SK-N-MC (cell line): ENCODE data around the gene AHRR.
"Not testable (repeated sequence)": the region's sequence is repeated elsewhere in the genome, so short reads cannot be mapped to it uniquely, and the experiment has no call there.

Experiments used
- DNase-seq: peaks from one replicate; pipeline ENCODE4 v3.0.0-alpha.2; 2011; ENCODE audit warnings: low read depth, low spot score
- H3K27ac ChIP-seq: fragments of 200-600 bp; sonication (generic); 2 replicates; pipeline ENCODE4 v1.5.1; 2016; ENCODE audit warnings: mixed run types
- H3K36me3 ChIP-seq: fragments of 200-600 bp; sonication (generic); 2 replicates; pipeline ENCODE4 v1.6.1; 2017; ENCODE audit warnings: antibody characterized with exemption, low read length, mixed read lengths; ENCODE audit not compliant: insufficient read depth
- H3K4me3 ChIP-seq: fragments of 200-600 bp; sonication (generic); 2 replicates; pipeline ENCODE4 v1.5.1; 2016
- H3K9ac ChIP-seq: fragments of 200-600 bp; sonication (generic); 2 replicates; pipeline ENCODE4 v1.8.0; 2017; ENCODE audit warnings: mixed run types, mixed read lengths; ENCODE audit not compliant: insufficient read length
- H3K9me3 ChIP-seq: fragments of 200-600 bp; sonication (generic); 2 replicates; pipeline ENCODE4 v1.6.1; 2017; ENCODE audit warnings: low read depth, mild to moderate bottlenecking, antibody characterized with exemption, low read length, moderate library complexity, mixed read lengths
- EZH2 ChIP-seq: fragments of 200-600 bp; sonication (generic); IDR thresholded peaks from one replicate; pipeline ENCODE4 v1.6.1; 2017; ENCODE audit warnings: antibody characterized with exemption
- POLR2AphosphoS5 ChIP-seq: IDR thresholded peaks from 2 replicates; pipeline ENCODE4 v1.6.1; 2012; ENCODE audit warnings: mild to moderate bottlenecking, low read depth, low read length, borderline replicate concordance

The AHRR gene

DNA sequence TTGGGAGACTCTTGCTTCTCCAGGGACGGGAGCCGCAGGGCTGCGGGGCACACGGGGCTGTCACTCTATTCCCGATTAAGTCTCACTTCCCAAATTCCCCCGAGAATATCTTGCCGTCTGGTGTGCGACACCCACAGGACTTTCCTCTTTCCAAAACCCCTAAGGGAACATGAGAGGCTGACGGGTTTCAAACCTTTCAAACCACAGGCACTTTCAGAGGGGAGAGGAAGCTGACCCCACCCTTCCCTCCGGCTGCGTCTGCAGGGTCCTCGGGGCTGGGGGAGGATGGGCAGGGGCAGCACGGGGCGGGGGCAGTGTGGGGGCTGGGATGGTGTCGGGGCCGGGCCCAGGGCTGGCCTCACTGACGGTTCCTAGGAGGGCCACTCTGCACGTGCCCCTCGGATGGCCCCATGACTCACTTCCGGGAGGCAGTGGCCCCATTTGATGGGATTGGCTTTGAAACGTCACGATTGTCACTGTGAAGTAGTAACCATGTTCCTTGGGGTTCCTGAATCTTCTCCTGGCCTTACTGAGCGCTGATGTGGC, 164.5 kb downstream of the AHRR start:
- Histone ChIP-seq H3K9me3 (no peaks in the 10 kb centered on the region), H3K27ac (no peak overlapping the region), H3K36me3 (no peaks in the 10 kb centered on the region), H3K9ac (no peak overlapping the region), H3K4me3 (no peak overlapping the region)
- TF ChIP-seq EZH2 (no peak), POLR2AphosphoS5 (no peak)
- no peak for DNase-seq

DNA sequence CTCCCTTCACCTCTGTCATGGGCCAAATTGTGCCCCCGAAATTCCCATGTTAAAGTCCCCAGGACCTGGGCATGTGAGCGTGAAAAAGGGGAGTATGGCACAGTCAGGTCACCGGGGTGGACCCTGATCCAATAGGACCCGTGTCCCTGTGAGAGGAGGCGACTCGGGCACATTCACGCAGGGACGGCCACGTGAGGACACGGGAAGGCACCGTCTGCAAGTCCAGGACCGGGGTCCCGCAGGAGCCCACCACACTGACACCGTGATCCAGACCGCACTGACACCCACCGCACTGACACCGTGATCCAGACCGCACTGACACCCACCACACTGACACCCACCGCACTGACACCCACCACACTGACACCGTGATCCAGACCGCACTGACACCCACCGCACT, 165.1 kb downstream of the AHRR start:
- H3K9ac ChIP-seq, H3K4me3 ChIP-seq, DNase-seq, H3K27ac ChIP-seq, H3K36me3 ChIP-seq, H3K9me3 ChIP-seq: not testable (repeated sequence)
